Memory B cell (primary cell): Measurements from ENCODE around the gene PRKCE.

Experiments
- ATAC-seq: fragments of 150-1000 bp; cut with Tn5 transposase; 2 replicates; pipeline ENCODE4 v1.10.0; 2021; ENCODE audit warnings: low read depth, mild to moderate bottlenecking, moderate library complexity
- DNase-seq, 2 donors: peaks; one replicate each; pipeline ENCODE4 v3.0.0; 2022; ENCODE audit warnings: low spot score in 2 of 2
- H3K27ac Mint-ChIP-seq: one replicate; pipeline ENCODE4 v1.8.0; 2022; ENCODE audit warnings: mild to moderate bottlenecking, moderate library complexity, mixed read lengths
- H3K27me3 Mint-ChIP-seq: one replicate; pipeline ENCODE4 v1.8.0; 2022; ENCODE audit warnings: mixed read lengths
- H3K36me3 Mint-ChIP-seq: one replicate; pipeline ENCODE4 v1.8.0; 2022; ENCODE audit warnings: mild to moderate bottlenecking, mixed read lengths
- H3K4me1 Mint-ChIP-seq: one replicate; pipeline ENCODE4 v1.8.0; 2022; ENCODE audit warnings: mixed read lengths
- H3K4me3 Mint-ChIP-seq: one replicate; pipeline ENCODE4 v1.8.0; 2022; ENCODE audit warnings: mild to moderate bottlenecking, moderate library complexity, mixed read lengths
- H3K9me3 Mint-ChIP-seq: one replicate; pipeline ENCODE4 v1.8.0; 2022; ENCODE audit warnings: mixed read lengths

PRKCE gene

GRCh38 chr2:45763797-45764196, 112.3 kb downstream of the PRKCE start:
- ATAC-seq (no peak), DNase-seq (no peak)
- H3K36me3 Mint-ChIP-seq, result peaks cover 2% of the 10 kb centered on the region
- H3K27me3 Mint-ChIP-seq, result no peaks in the 10 kb centered on the region
- no peak overlapping the region for H3K4me3 Mint-ChIP-seq
- no peak overlapping the region for H3K27ac Mint-ChIP-seq
- H3K9me3 Mint-ChIP-seq, result no peaks in the 10 kb centered on the region
- peaks cover 35% of the 10 kb centered on the region for H3K4me1 Mint-ChIP-seq

DNA sequence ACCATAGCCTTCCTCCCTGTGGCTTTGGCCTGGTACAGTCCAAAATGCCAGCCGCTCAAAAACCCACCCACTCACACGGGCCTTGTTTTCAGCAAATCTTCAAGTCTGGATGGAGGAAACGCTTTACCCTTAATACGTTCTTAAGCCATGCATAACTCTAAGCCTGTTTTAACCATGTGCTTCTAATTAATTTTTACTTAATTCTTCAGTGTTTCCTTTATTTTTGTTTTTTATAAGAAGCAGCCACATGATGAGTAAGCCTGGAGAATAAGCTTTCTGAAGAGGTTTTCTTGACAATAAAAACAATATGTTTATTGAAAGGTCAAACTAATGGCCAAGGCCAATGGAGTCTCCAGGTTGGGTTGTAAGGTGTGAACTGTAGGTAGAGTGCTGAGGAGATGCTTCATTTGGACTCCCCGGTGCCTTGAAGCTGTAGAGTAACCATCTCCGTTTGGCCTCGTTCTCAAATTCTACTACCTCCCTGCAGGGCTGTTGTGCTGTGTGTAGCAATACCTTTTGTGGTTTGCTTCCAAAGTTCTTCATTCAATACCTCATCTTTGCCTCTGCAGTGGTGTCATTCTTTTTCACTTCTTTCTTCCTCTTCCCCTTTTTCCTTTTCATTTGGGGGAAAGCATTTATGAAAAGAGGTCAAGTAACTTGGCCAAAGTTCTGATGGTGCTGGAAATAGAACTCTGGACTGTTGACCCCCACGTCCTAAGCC, 113.7 kb downstream of the PRKCE start:
- Mint-ChIP-seq H3K27ac (no peak overlapping the region), H3K27me3 (no peaks in the 10 kb centered on the region), H3K4me1 (peaks cover 41% of the 10 kb centered on the region), H3K9me3 (no peaks in the 10 kb centered on the region), H3K36me3 (peaks cover 2% of the 10 kb centered on the region), H3K4me3 (peak overlapping the region; percentile 41)
- ATAC-seq, result peak; percentile 46
- DNase-seq, result no peak

DNA sequence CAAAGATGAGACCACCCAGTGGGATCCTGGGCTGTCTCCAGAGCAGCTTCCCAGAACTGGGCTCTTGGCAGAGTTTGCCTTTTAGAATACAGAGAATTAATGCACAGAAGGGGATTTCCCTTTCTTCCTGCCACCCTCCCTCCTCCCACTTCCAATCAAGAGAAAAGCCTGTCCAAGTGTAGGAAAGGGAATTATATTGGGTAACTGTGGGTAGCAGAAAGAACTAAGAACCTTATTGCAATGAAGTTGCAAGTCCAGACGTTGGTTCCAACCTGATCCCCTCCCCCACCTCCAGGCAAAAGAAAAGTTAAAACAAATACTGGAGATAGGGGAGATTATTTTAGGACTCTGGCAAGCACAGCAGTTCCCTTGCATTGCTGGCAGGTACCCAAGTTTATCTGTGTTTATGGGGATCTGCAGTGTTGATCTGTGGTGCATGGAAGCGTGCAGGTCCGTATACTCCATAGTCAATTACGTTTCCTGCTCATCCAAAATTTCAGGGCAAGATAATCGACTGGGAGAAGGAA, 114.3 kb downstream of the PRKCE start:
- peaks cover 2% of the 10 kb centered on the region for H3K36me3 Mint-ChIP-seq
- peak overlapping the region; percentile 63 for H3K27ac Mint-ChIP-seq
- no peaks in the 10 kb centered on the region for H3K9me3 Mint-ChIP-seq
- peaks cover 43% of the 10 kb centered on the region for H3K4me1 Mint-ChIP-seq
- ATAC-seq (no peak), DNase-seq (no peak)
- H3K27me3 Mint-ChIP-seq, result no peaks in the 10 kb centered on the region
- no peak overlapping the region for H3K4me3 Mint-ChIP-seq

DNA sequence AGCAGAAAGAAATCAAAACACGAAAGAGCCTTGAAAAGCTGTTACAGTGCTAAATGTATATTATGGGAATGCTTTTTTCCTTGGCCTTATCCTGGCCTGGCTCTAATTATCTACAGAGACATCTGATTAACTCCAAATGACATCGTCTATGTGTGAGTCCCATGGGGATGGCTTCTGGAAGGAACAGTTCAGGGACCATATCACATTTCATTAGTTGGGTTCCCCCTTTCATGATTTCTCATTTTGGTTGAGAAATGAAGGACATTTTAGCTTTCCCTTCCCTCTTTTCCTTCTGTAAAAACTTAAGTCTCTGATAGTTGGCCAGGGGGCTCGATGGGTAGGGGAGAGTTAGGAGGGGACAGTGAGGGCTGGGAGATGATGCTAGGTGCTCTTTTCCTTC, 116.7 kb downstream of the PRKCE start:
- Mint-ChIP-seq H3K4me1 (peaks cover 53% of the 10 kb centered on the region), H3K4me3 (no peak overlapping the region), H3K27me3 (no peaks in the 10 kb centered on the region), H3K9me3 (no peaks in the 10 kb centered on the region), H3K36me3 (no peaks in the 10 kb centered on the region), H3K27ac (no peak overlapping the region)
- DNase-seq (no peak), ATAC-seq (no peak)

GRCh38 chr2:45769056-45769455, 117.6 kb downstream of the PRKCE start:
- no peak overlapping the region for H3K27ac Mint-ChIP-seq
- no peaks in the 10 kb centered on the region for H3K27me3 Mint-ChIP-seq
- DNase-seq (no peak), ATAC-seq (no peak)
- H3K4me3 Mint-ChIP-seq, result no peak overlapping the region
- peaks cover 47% of the 10 kb centered on the region for H3K4me1 Mint-ChIP-seq
- H3K36me3 Mint-ChIP-seq, result no peaks in the 10 kb centered on the region
- no peaks in the 10 kb centered on the region for H3K9me3 Mint-ChIP-seq

DNA sequence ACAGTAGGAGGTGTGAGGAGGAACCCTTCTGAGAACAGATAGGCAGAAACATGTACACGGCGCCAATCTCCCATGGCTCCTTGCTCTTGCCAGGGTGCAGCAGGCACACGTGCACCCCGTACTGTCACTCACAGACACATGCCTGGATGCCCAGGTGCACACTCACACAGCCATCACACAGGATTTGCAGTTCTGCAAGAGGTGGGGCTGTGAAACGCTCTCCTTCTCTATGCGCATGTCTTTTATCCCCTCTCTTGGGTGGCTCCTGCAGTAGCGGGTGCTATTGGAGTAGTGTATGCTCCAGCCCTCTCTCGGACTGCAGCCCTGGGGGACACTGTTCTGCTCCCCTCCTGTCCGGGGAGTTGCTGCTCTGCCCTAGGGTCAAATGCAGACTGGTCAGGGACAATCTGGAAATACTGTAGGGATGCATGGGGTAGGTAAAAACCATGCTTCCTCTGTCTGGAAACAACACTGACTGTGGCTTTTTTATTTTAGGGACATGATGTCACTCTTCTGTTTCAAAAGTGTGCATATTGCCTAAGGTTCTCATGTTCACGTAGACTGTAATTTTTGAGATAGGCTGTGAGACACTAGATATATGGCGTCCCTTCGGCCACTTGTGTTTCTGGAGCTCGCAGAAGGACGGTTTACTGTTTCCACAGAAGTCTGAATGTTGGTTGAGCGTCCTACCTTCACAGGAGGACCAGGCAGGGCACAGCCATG, 118.5 kb downstream of the PRKCE start:
- H3K4me3 Mint-ChIP-seq, result no peak overlapping the region
- H3K27me3 Mint-ChIP-seq, result no peaks in the 10 kb centered on the region
- ATAC-seq (no peak), DNase-seq (no peak)
- H3K4me1 Mint-ChIP-seq, result peaks cover 53% of the 10 kb centered on the region
- no peaks in the 10 kb centered on the region for H3K9me3 Mint-ChIP-seq
- no peak overlapping the region for H3K27ac Mint-ChIP-seq
- H3K36me3 Mint-ChIP-seq, result no peaks in the 10 kb centered on the region

GRCh38 chr2:45770811-45771210, 119.3 kb downstream of the PRKCE start:
- Mint-ChIP-seq H3K9me3 (no peaks in the 10 kb centered on the region), H3K27ac (no peak overlapping the region), H3K4me3 (no peak overlapping the region), H3K4me1 (peaks cover 52% of the 10 kb centered on the region), H3K36me3 (no peaks in the 10 kb centered on the region), H3K27me3 (no peaks in the 10 kb centered on the region)
- no peak for ATAC-seq
- DNase-seq, result no peak

DNA sequence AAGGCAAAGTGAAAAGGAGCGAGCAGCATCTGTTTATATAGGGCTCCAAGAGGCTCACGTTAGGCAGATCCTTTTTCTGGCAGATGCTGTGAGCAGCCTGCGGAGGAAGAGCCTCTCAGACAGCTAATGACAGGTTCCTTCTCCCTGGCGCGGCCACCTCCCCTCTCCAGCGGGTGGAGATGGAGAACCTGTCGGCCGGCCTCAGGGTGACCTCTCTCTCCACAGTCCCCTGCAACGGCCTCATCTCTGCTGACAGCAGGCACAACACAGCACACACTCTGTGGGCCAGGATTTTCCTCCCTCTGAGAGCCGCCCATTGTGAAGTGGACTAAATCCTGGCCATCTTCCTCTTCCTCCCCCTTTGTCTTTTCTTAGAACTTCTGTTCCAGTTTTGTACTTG, 119.8 kb downstream of the PRKCE start:
- Mint-ChIP-seq H3K27me3 (no peaks in the 10 kb centered on the region), H3K4me1 (peaks cover 52% of the 10 kb centered on the region), H3K4me3 (no peak overlapping the region), H3K9me3 (no peaks in the 10 kb centered on the region), H3K36me3 (no peaks in the 10 kb centered on the region), H3K27ac (no peak overlapping the region)
- DNase-seq, result no peak
- ATAC-seq, result no peak

DNA sequence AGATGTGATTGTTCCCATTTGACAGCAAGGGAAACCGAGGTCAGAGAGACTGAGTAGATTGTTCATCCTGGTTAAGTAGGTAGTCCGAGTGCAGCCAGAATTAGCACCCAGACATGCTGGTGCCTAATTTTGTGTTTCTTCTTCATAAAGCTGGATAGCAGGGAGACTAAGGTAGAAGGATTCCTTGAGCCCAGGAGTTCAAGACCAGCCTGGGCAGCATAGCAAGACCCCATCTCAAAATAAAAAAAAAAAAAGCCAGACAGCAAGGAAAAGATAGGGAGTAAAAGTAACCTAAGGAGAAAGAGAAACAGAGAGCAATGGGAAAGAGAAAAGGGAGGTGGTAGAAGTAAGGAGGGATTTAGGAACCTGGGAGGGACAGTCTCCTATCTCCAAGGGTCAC, 120.6 kb downstream of the PRKCE start:
- DNase-seq (no peak), ATAC-seq (no peak)
- H3K4me3 Mint-ChIP-seq, result no peak overlapping the region
- H3K9me3 Mint-ChIP-seq, result no peaks in the 10 kb centered on the region
- H3K27ac Mint-ChIP-seq, result no peak overlapping the region
- H3K27me3 Mint-ChIP-seq, result no peaks in the 10 kb centered on the region
- H3K36me3 Mint-ChIP-seq, result no peaks in the 10 kb centered on the region
- peaks cover 55% of the 10 kb centered on the region for H3K4me1 Mint-ChIP-seq

- no peaks in the 10 kb centered on the region for H3K36me3 Mint-ChIP-seq
- H3K27me3 Mint-ChIP-seq, result no peaks in the 10 kb centered on the region
- no peak for ATAC-seq
- no peak overlapping the region for H3K4me3 Mint-ChIP-seq
- no peak overlapping the region for H3K27ac Mint-ChIP-seq
- no peaks in the 10 kb centered on the region for H3K9me3 Mint-ChIP-seq
- DNase-seq, result no peak
- peaks cover 58% of the 10 kb centered on the region for H3K4me1 Mint-ChIP-seq
Observed at GRCh38 chr2:45773909-45774308, 122.4 kb downstream of the PRKCE start.

GRCh38 chr2:45774688-45775244, 123.3 kb downstream of the PRKCE start:
- Mint-ChIP-seq H3K9me3 (no peaks in the 10 kb centered on the region), H3K4me3 (no peak overlapping the region), H3K27me3 (no peaks in the 10 kb centered on the region), H3K27ac (no peak overlapping the region), H3K36me3 (no peaks in the 10 kb centered on the region), H3K4me1 (peaks cover 58% of the 10 kb centered on the region)
- DNase-seq (no peak), ATAC-seq (no peak)

DNA sequence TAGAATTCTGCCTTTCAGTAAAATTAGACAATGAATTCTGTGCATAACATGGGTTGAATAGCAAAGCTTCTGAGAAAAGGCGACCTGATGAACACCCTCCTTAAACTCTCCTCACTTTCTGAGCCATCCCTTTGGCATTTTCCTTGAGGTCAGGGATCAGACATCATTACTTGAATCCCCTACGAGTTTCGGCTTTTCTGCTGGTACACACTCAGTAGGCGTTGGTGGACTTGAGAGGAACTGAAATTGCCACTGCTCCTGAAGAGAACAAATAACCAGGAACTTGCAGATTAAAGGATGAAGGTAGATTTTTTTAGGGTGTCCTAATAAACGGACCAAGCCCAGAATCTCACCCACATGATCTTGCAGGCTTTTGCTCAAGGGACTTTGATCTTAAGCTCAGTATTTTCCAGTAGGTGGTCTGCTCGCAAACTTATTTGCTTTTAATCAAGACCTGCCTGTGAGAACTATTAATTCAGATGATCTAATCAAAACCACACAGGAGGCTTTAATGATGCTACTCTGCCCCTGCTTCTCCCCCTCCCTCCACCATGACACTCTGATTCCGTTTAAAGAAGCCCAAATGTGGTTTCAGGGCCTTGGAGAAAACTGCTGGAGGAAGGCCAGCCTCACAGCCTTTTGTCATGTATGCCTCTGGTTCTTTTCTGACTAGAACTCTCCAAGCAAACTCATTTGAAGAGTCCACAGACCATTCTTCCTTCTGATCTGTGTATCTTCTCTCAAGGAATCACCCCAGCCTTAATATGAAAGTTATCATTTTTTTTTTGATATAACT, 124.9 kb downstream of the PRKCE start:
- Mint-ChIP-seq H3K27ac (peak overlapping the region; percentile 87), H3K4me3 (no peak overlapping the region), H3K9me3 (no peaks in the 10 kb centered on the region), H3K36me3 (no peaks in the 10 kb centered on the region), H3K4me1 (peaks cover 61% of the 10 kb centered on the region), H3K27me3 (no peaks in the 10 kb centered on the region)
- ATAC-seq (peak; percentile 25), DNase-seq (no peak)

DNA sequence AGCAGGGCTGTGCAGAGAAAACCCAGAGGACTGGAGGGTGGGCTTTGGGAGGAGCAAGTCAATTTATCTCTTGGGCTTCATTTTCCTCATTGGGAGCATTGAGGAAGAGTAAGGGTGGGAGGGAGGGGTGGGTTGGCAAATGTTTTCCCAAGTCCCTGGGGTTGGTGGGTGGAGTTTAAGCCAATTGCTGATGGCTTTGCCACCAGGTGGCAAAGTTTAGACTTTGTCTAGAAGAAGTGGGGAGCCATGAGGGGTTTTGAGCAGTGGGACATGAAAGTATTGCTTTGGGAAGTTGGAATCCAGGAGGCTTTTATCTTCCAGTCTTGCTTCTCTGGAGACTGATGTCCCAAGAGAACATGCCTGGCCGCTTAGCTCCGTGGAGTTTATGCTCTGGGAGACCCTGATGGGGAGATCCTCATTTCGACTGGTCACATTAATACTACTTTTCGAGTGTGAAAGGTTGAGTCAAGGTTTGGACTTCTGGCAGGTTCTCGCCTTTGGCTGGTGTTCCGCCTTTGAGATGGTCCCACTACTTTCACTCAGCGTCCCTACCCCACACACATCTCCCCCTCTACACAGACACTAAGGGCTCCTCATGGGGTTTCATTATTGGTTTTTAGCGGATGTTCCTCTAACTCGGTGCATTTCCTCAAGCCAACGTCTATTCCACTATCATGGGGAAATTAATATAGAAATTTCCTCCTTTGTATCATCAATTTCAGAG, 126.7 kb downstream of the PRKCE start:
- DNase-seq (no peak), ATAC-seq (peak; percentile 16)
- Mint-ChIP-seq H3K36me3 (no peaks in the 10 kb centered on the region), H3K9me3 (no peaks in the 10 kb centered on the region), H3K27ac (no peak overlapping the region), H3K4me1 (peaks cover 50% of the 10 kb centered on the region), H3K27me3 (no peaks in the 10 kb centered on the region), H3K4me3 (peak overlapping the region; percentile 64)
